Fibroblast of skin of right biceps (primary cell): ENCODE results near the gene CCDC15.

ENCODE experiments used
- DNase-seq: peaks from one replicate; pipeline ENCODE4 v3.0.0-alpha.2; 2013

The CCDC15 gene

DNA sequence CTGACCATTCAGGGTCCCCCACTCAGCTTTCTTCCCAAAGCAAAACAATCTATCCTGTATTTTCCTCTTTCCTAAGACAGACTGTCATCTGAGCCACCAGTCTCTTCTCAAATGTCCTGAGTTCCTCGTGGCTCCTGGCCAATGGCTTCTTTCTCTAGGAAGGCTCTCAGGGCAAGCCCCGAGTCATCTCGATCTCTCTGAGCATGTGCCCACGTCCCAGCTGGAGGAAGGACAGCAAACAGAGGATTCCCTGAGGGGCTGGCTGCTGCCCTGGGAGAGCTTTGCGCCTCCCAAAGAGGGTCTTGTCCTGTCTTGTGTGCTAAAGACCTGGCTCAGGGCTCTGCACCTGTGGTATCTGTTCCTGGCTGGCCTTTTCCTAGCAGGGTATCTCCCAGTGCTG lies 117.4 kb downstream of the CCDC15 start:
- no peak for DNase-seq

DNA sequence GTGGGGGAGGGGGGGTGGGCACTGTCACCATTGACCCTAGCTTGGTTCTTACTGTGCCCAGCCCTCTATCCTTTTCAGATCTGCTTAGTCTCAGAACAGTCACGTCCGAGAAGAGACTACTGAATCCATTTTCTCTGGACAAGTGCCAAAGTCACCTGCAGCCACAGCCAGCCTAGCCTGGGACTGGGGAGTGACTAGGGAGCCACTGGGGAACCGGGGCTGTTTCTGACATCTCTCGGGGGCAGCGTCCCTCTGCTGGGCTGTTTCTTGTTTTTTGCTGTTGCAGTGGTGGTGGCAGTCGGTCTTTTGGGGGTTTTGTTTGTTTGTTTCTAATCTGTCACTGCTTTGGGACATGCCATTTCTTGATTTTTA lies 117.8 kb downstream of the CCDC15 start:
- no peak for DNase-seq

DNA sequence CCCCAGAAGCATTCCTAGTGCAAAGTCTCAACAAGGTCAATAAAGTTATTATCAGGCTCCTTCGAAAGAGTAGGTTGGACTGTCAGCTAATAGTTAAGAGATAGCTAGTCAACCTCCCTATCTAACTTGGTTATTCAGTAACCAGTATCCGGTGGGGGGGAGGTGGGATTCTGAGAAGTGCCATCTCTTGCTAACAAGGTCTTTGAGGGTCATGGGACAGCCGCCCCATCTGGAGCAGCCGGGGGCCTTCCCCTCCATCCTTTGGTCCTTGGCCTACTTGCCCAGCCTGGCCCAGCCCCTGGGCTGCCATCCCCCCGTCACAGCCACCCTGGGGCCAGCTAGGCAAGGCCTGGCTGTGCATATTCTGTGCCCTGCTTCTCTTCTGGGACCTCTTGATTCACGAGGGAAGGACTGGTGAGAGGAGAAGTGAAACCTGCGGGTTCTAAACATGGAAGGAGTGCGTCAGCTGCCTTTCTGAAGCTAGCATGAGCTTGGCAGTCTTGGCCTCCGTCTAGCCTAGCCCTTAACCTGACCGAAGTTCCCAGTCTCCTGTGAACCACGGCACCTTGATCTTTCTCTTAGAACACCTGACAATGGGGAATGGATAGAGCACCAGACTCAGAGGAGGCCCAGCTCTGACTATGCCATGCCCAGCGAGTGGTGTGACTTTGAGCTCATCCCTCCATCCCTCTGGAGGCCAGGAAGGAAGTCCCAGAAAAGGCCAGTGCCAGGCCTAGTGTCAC lies 118.4 kb downstream of the CCDC15 start:
- DNase-seq, result no peak

DNA sequence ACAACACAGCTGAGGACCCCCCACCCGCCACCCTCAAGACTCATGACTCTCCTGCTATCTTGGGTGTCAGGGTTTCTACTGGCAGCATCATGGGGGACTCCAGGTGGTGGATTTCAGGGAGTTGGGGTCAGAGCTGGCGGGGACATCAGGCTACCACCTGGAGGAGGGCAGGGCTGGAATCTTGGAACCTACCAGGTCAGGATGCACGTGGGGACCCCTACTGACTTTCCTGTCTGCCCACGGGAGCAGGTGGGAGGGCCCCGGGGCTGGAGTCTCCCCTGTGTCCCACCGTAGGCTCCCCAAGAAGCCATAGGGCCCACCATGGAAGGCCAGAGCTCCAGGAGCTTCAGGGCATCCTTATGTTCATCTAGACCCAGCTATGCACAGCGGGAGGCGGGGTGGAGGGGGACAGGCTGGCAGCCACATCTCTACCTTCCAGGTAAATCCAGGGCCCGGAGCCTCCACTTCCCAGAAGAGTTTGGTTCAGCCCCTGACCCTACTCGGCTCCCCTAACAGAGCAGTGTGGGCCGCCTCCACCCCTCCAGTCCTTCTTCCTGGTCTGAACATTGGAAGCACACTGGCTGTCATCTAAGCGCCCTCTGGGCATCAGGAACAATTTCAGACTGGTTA lies 119.1 kb downstream of the CCDC15 start:
- no peak for DNase-seq

DNA sequence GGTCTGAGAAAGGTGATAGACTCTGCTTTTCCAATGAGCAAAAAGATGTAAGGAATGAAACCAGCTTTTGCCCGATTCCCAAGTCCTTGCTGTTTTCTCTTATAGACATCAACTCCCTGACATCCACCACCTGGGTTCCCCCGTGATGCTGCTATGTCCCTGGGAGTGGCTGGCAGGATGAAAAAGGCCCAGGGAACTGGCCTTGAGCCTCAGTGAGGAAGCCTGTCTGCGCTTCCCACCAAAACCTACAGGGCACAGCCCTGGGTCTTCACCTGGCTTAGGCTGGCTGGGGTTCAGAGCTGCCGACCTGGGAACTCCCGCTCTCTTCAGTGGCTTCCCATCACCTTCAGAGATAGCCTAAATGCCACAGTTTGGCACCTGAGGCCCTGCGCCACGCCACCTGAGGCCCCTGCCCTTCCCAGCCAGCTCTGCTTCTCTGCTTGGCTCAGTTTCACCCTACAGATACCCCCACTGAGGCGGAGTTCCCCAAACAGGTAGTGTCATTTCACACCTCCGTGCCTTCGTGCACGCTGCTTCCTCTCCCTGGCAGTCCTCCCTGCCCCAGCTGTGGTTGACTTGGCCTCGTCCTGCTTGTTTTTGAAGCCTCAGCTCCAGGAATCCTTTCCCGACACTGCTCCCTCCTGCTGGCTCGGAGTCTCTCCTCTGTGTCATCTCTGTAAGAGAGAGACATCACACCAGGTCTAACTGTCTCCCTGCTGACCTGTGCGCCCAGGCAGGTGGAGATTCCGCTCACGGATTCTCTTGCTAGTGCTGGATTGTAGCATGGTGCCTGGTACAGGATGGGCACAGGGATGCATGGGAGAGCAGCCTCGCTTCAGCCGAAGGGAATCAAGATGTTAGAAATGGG lies 119.8 kb downstream of the CCDC15 start:
- DNase-seq, result no peak

DNA sequence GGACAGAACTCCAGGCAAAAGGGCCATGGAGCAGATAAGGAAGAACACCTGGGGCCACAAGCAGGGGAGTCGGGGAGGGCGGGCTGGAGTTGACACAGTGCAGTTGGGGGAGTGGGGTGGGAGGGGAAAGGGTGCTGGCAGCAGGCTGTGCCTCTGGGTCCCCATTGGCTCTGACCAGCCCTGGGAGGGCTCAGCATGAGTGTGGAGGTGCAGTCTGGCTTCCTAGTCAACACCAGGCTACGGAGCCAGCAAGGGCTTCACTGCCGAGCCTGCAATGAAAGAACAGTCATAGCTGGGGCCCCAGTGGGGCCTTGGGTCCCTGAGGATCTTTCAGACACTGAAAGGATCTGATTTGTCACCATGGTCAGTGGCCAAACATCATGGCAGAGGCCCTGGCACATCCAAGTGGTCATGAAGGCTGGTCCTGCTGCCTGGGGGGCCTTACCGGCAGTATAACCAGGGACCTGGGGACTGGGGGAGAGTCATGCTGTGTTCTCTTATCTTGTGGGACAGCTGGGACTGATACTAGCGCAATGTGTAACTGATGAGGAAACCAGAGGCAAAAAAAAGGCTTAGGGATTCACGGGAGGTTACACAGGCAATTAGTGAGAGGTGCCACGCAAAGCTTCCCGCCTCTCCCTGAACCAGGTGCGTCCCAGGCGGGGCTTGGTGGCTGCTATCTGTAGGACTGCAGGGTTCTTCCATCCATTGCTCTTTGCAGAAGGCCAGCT lies 120.7 kb downstream of the CCDC15 start:
- no peak for DNase-seq

DNA sequence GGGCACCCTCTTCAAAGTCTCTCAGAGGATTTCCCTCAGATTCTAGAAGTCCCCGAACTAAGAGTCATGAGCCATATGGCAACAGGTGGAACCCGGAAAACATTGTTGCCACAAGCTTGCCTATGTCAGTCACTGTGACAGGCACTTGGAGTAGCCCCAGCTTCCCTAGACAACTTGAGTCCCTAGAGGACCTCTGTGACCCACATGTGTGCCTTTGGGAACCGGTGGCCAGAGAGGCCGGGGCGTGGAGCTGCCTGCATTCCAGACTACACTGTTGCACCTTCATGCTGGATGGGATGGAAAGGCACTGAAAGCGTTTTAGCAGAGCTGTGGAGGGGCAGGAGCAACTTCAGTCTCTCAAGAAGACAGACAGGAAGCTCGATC lies 121.2 kb downstream of the CCDC15 start:
- no peak for DNase-seq

DNA sequence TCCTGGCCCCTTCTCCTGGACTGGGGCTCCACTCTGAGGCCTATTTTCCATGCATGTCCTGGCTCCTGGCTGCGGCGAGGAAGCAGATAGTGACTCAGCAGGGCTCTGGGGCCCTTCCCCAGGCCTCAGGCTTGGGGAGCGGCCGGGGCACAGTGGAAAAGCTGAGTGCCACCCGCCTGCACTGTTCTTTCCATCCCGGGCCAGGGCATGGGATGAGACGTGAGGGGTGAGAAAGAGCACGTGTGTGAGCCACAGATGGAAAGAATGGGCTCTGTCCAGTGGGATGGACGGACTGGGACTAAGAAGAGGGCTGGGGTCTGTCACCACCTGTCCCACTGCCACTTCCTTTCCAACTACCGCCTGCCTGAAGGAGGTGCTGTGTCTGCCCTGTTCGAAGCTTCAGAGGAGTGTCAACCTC lies 121.9 kb downstream of the CCDC15 start:
- DNase-seq, result peak; percentile 12

DNA sequence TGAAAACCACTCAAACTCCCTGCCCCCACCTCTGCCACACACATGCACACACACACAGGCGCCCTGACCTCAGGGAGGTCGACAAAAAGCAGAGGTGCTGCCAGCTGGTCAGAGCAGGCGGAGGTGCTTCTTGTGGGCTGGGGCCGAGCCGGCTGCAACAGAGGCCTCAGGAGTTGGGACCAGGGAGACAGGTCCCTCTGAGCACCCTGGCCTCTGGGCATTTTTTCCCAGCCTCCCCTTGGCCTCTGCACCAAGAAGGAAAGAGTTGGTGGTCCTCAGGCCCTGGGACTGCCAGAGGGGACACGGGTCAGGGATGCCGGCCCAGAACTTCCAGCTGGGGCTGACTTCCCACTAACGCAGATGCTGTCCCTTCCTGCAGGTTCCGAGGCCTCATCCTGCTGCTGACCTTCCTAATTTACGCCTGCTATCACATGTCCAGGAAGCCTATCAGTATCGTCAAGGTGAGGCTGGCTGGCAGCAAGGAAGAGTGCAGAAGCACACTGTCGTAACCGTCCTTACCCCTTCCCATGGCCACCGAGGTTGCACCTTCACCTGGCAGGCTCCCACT lies 122.5 kb downstream of the CCDC15 start:
- no peak for DNase-seq

DNA sequence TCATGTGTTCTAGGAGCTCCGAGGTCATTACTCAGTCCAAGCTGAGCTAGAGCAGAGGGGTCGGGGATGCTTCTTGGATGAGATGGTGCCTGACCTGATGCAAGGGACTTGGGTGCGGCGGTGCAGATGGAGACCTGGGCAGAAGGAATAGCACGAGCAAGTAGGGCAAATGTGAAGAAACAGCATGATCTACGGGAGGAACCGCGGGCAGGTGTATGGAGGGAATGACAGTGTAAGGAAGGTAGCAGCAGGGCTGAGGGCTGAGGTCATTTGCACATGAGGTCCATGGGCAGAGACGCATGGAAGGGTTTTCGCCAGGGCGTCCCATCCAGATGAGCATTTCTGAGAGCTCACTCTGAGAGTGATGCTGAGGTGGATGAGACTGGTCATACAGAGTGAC lies 124.0 kb downstream of the CCDC15 start:
- no peak for DNase-seq

DNA sequence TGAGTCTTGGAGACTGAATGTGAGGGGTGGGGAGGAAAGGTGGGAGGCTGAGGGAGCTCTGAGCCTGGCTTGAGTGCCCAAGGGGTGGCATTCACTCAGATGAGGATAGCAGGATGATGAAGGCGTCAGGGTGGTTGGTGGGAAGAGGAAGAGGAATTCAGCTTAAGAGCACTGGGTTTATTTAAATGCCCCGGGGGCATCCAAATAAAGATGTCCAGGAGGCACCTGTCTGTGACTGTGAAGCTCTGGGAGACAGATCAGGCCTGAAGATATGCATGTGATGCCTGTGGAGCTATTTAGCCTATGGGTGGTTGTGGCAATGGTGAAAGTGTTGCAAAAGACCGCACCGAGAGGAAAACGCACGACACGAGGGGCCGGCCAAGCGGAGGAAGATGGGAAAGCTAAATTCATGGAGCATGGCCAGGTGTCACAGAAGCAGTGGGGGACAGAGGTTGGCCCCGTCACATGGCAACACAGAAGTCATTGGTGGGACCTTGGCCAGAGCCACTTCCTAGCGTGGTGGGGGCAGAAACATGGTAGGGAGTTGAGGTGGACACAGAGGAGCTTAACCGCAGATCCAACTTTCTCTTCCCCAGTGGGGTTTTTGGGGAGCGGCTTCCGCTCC lies 124.6 kb downstream of the CCDC15 start:
- DNase-seq, result no peak

DNA sequence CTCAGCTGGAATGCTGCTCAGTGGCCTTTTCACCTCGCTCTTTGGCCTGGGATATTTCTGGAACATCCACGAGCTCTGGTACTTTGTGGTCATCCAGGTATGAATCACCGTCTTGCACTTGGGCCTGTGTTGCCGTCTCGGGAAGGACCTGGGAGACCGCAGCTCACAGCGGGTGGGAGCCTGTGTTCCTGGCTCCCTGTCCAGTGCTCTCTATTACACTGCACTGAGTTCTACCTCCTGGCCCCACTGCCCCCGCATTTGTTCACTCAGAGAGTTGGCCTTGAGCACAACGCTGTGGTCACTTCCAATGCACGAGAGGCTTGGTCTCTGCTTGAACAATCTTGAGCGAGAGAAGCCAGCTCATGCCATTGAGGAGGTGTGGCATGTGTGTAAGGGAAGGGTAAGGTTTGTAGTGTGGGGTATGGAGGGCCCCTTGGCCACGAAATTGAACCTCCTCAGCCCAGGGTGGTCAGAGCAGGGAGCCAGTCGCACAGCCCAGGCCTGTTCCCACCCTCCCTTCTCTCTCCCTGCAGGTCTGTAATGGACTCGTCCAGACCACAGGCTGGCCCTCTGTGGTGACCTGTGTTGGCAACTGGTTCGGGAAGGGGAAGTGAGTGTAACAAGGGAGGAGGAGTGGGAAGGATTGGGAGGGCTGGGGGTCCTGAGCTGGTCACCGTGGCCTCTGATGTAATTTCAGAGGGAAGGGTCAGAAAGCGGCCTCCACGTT lies 125.3 kb downstream of the CCDC15 start:
- DNase-seq, result no peak

DNA sequence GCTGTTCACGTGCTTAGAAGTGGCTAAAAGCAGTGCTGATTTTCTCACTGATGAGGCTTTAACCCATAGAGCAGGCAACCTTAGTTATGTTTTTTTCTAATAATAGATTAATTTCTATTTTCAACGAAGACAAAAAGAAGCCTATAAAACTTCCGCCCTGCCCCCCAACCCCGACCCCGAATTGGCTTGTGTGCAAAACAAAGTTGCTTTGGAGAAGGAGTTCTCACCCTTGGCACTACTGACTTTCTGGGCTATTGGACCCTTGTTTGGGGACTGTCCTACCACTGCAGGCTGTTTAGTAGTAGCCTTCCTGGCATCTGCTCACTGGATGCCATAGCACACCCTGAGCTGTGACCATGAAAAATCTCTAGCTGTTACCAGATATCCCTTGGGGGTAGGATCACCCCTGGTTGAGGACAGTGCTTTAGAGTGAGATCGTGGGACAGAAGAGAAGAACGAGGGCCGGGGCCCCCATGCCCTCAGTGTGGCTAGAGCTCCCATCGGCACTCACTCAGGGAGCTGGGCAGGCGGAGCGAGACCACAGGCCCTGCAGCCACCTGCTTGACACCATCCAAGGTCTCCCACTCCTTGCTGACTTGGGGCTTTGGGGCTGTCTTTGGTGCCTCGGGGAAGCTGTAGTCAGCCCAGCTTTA lies 126.0 kb downstream of the CCDC15 start:
- DNase-seq, result no peak

DNA sequence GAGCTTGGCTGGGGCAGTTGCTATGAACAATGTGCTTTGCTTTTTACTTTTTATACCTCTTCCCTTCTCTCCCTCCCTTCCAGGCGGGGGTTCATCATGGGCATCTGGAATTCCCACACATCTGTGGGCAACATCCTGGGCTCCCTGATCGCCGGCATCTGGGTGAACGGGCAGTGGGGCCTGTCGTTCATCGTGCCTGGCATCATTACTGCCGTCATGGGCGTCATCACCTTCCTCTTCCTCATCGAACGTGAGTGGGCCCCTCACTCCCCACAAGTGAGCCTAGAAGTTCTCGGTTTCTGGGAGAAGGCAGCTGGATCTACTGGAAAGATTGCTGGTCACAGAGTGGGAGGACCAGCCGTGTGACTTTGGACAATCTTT lies 126.5 kb downstream of the CCDC15 start:
- no peak for DNase-seq

DNA sequence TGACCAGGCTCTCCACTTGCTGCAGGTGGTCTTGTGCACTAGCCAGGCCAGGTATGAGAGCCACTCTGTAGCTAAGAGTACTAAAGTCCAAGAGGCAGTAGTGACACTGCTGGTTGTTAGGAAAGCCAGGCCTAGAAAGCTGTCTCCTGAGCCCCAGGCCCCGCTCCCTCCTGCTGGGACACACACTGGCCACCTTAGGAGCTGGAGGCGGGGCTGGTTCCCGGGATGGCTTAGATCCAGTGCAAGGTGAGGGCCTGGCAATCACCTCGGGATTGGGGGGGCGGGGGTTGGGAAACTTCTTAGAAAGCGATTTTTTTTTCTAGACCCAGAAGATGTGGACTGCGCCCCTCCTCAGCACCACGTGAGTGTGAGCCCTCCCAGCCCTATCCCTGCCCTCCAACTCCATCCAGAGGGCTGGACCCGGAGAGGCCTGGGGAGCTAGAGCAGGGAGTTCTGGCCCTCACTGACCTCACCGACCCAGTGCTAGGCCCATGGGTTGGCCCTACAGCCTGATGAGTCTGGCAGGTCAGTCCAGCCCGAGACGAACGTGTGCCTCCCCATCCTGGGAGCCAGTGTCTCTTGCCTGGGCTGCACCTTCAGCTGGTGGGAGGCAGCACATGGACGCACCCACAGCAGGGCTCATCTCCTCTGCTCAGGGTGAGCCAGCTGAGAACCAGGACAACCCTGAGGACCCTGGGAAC lies 127.2 kb downstream of the CCDC15 start:
- DNase-seq, result no peak

DNA sequence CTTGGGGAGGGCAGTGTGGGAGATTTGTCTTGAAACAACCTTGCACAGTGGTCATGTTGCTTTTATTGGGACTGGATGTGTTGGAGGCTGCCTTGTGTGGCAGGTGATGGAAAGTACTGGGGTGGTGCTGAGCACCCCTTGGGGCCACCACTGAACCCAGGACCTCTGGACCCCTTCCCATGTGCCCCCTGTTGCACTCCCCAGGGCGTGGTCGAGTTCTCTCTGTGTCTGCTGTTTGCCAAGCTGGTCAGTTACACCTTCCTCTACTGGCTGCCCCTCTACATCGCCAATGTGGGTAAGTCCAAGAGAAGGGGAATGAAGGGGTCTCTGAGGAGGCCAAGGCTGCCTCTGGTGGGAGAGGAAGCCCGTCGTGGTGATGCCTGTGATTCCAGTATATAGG lies 128.0 kb downstream of the CCDC15 start:
- DNase-seq, result no peak

DNA sequence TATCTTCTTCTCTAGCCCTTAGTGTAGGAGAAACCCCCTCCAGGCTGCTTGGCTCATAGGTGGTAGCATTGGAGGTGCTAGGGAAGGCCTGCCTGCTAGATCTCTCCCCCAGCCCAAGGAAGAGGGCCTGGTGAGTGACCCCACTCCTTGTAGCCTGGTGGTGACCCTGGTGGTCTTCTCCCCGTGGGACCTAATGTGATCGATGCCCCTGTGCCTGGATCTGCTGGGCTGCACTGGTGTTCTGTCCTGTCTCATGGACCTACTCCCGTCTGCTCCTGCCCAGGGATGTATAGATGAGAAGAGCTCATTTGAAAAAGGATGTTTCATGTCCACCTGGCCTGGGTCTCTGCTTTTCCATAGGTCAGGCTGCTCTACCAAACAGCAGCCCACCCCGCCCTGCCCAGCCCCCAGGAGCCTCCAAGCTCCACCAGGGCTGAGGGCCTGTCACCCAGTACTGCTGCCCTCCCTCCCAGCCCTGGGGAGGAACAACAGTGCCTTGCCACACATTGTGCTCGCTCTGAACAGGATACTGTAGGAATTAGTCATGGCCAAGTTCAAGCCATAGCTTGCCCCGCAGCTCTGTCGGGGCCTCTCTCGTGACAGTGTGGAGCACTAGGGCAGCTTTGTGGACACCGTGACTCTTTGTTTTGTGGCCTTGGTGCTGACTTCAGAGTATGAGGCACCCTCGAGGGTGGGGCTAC lies 128.8 kb downstream of the CCDC15 start:
- DNase-seq, result peak; percentile 54

DNA sequence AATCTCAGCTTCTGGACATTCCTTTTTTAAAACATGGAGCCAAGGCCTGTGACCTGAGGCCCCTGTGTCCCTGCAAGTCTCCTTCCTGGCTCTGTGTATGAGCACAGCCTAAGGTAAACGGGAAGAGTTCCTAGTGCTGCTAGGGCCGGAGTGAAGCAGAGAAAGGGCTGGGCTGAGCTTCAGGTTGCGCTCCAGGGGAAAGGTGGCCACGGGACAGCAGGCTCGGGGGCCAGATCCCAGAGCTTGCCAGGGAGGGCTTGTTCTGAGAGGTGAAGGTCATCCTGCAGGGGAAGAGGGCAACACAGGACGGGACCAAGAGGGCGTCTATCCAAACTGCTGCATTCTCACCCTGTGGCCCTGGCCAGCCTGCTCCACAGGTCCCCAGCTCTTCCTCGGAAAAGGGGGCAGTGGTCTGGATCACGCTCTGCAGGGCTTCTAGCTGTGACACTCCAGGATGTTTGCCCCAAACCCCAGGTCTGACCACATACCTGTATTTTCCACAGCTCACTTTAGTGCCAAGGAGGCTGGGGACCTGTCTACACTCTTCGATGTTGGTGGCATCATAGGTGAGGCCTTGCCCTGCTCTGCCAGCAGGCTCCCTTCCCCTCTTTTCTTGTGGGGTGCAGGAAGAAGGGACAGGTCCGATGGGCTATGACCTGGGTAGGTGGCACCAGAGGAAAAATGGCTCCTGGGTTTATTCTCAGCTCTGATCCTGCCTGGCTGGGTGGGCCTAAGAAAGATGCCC lies 129.5 kb downstream of the CCDC15 start:
- DNase-seq, result no peak

DNA sequence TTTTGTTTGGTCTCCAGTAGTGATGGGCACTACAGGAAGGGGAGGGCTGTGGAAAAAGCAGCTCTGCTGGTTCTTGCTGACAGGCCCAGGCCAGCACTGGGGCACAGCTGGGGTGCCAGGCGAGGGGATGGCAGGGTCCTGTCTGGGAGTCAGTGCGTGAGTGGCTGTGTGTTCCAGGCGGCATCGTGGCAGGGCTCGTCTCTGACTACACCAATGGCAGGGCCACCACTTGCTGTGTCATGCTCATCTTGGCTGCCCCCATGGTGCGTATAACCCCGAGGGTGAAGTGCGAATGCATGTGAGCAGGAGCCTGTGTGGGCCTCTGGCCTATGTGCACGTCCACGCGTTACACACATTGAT lies 130.0 kb downstream of the CCDC15 start:
- DNase-seq, result no peak
